HG03108 (cell line): ENCODE measurements around the gene CCDC50.
A peak's percentile ranks its signal among the peaks of the same experiment; 100 is the strongest.

ENCODE experiments used
- ATAC-seq: cut with Tn5 transposase; IDR thresholded peaks from one replicate; pipeline ENCODE4 v1.9.1; 2021; ENCODE audit warnings: moderate library complexity; ENCODE audit not compliant: unreplicated experiment

CCDC50 gene

DNA sequence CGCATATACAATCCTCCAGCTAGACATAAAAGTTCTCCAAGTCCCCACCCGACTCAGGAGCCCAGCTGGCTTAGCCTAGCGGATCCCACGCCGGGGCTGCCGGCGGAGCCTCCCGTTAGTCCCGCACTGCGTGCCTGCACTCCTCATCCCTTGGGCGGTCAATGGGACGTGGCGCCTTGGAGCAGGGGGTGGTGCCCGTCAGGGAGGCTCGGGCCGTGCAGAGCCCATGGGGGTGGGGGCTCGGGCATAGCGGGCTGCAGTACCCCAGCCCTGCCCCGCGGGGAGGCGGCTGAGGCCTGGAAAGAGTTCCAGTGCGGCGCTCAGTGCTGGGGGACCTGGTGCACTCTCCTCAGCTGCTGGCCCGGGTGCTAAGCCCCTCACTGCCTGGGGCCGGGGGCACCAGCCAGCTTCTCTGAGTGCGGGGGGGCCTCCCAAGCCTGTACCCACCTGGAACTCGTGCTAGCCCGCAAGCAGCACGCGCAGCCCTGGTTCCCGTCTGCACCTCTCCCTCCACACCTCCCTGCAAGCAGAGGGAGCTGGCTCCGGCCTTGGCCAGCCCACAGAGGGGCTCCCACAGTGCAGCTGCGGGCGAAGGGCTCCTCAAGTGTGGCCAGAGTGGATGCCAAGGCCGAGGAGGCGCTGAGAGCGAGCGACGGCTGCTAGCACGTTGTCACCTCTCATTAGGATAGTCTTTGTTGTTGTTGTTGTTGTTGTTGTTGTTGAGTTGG is 12.2 kb upstream of the CCDC50 start:
- no peak for ATAC-seq

DNA sequence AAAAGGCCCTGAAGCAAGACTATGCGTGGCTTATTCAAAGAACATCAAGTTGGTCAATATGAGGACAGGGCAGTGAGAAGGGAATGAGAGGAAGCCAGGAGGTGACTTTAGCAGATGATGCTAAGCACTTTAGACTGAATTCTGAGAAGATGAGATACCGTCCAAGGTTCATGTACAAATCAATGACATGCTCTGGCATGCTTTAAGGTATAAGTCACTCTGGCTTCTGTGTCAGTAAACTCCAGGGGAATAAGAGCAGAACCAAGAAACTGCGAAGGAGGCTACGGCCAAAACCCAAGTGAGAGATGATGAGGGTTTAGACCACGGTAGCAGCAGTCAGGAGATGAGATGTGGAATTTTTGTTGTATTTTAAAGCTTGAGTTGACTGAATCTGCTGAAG is 8.9 kb upstream of the CCDC50 start:
- ATAC-seq: no peak

- ATAC-seq: no peak
Measured at GRCh38 chr3:191321019-191321767, 8.0 kb upstream of the CCDC50 start.

DNA sequence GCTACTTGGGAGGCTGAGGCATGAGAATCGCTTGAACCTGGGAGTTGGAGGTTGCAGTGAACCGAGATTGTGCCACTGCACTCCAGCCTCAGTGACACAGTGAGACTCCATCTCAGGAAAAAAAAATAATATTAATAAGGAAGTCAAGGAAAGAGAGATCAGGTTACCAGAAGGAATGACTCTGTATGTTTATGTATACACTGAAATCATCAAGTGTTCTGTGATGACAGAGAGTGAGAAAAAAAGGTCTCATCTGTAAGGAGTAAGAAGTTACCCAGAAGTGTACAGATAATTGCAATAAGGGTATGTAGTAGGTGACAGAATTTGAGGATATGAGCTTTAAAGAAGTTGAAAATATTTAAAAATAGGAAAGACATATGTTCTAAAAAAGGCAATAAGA is 4.3 kb upstream of the CCDC50 start:
- no peak for ATAC-seq

DNA sequence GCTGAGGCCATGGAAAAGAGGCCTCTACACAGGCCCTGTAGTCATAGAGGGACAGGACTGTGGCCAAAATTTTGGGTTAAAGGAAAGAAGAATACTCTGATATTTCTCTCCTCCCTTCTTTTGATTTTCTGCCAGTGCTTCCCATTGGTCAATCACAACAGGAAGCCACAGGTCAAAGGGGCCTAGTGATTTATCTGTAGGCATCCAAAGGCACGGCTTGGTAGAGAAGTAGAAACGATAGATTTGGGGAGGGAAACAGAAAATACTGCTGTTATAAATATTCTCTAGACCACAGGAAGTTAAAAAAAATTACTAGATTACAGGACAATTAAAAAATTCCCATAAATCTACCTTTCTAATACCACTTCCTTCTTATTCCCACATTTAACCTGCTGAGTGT is 1.7 kb upstream of the CCDC50 start:
- no peak for ATAC-seq

DNA sequence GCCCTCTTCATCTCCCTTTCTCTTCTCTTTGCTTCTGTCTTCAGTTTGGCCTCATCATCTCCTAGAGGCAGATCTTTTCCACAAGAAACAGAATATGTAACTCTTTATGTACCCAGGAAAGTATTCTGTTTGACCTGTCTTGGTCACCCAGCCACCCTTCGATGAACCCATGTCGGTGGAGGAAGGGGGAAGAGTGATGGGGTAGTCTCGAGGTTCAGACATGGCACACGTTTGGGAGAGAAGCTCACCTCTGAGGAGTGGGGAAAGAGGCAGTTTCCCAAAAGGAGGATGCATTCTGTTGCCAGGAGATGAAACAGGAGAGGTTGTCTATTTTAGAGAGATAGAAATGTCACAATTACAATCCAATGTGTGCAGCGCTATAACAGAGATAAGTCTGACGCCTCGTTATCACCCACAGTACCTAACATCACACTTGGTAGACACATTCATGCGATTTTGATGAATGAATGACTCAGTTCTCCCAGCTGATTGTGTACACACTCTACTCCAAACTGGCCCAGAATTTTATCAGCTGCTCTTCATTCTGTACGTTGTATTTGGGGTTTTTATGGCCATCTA is 722 bp upstream of the CCDC50 start:
- ATAC-seq: no peak

- ATAC-seq: peak; percentile 18
Measured at GRCh38 chr3:191329654-191330529, 698 bp downstream of the CCDC50 start, which contains the start of gene UTS2B. TSS of gene UTS2B (minus strand) at chr3:191330526. CDS start at chr3:191282189, 48,337 bp downstream.

DNA sequence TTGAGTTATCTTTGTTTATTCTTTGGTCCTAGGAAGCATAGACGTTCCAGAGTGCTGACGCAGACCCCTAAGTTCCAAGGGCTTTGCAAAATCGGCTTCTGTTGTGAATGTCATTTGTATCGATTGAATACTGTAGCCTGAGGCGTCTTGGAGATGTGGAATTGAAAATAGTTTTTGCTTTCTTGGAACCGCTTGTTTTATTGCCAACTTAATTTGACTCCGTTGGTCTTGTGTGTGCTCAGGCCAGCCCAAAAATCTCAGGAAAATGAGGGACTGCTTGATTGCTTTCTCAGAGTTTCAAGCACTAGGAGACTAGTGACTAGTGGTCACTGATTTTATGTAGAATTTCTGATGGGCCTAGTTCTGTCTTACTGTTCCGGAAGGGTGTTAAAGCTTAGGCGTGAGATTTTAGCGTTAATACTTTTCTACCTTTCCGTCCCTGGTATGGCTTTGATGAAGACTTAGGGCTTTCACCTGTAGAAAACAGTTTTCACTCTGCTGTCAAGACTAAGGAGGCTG is 1.4 kb downstream of the CCDC50 start:
- ATAC-seq: no peak

DNA sequence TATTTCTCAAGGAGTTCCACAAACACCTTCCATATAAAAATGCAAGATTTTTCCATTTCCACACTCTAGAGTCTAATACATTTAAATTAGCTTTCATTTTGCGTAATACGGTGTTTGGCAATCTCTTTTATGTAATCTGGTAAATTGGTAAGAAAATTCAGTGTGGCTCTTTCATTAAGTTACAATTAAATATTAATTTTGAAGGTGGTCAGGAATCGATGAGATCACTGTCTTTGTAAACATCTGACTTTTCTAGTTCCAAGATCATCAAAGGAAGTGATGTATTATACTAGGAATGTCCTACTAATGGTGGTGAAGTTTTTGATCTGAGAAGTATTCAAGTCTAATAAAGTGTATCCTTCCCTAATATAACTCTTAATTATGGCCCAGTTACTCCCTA is 2.2 kb downstream of the CCDC50 start:
- ATAC-seq: no peak

- no peak for ATAC-seq
Measured at GRCh38 chr3:191333298-191333880, 4.2 kb downstream of the CCDC50 start.

DNA sequence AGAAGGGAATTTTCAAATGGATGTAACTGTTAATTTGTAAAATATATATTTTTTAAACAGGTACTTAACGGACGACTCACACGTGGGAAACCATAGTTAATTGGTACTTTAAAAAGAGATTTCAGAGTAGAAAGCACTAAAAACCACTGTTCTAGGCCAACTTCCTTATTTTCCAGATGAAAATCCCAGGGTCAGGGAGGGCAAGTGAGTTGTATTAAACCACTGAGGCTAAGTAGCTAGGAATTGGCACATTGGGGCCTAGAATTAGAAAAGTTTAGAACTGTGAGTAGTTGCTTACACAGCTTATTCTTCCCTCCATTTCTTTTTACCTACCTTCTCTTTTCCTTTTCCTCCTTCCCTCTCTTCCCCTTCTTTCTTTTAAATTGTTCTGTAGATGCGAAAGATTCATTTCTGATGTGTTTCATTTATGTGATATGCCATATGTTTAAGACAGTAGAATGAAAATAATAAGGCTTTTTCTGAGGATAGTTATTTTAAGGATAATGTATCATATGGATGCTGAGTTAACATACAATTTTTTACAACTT is 5.2 kb downstream of the CCDC50 start:
- ATAC-seq: no peak

DNA sequence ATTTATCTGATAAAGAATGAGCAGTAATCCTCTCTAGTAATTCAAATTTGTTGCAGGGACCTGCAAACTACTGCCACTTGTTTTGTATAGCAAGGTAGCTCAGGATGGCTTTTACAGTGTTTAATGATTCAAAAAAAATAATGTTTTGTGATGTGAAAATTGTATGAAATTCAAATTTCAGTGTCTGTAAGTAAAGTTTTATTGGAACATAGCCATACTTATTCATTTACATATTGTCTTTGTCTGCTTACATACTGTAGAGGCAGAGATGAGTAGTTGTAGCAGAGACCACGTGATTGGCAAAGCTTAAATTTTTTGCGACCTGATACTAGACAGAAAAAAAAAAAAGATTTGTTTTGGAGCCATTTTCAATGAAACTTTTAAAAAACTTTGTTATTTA is 7.6 kb downstream of the CCDC50 start:
- ATAC-seq: peak; percentile 26

- ATAC-seq: no peak
Measured at GRCh38 chr3:191338177-191338488, 8.9 kb downstream of the CCDC50 start.

- no peak for ATAC-seq
Measured at GRCh38 chr3:191339316-191339917, 10.2 kb downstream of the CCDC50 start.

- no peak for ATAC-seq
Measured at GRCh38 chr3:191340351-191340750, 11.2 kb downstream of the CCDC50 start.

DNA sequence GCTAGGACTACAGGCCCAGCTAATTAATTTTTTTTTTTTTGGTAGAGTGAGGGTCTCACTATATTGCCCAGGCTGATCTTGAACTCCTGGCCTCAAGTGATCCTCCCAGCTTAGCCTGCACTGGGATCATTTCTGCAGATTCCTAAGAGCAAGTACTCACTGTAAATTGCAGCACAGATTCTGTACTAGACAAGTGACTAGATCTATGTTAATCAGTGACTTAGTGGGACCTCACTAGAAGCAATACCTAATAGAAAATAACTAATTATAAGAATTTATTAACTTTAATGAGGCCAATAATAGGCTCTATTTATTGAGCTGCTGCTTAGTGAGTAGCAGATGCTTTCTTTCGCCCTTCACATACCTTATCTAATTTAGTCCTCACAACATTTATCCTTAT is 11.8 kb downstream of the CCDC50 start:
- no peak for ATAC-seq

DNA sequence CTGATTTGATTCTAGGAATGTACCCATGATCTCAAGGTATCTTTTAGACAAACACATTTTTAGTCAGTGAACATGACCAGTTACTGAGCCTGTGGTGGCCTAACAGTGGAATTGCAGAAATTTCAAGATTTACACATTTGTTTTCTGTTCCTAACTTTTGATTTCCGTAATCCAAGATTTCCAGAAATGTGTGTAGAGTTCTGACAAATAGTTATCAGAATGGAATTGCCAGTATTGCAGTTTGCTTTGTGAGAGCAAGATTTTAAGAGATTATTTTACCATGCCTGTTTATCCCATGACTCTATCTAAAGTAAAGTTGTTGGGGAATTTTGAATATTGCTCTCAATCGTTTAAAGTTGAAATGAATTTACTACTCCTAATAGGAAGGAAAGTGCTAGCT is 12.8 kb downstream of the CCDC50 start:
- ATAC-seq: no peak

GRCh38 chr3:191342411-191342810 is 13.2 kb downstream of the CCDC50 start:
- ATAC-seq: no peak

GRCh38 chr3:191343115-191343514 is 13.9 kb downstream of the CCDC50 start:
- ATAC-seq: no peak

- ATAC-seq: no peak
Measured at GRCh38 chr3:191343913-191344312, 14.7 kb downstream of the CCDC50 start.
